RCC 7860 (cell line): ENCODE data around the gene PPP3CB.
"Not testable (repeated sequence)": the region's sequence is repeated elsewhere in the genome, so short reads cannot be mapped to it uniquely, and the experiment has no call there.

Experiments used
- DNase-seq: peaks from one replicate; pipeline ENCODE4 v3.0.0-alpha.2; 2015; ENCODE audit warnings: low spot score
- FAIRE-seq: peaks from 2 replicates; lab custom pipeline; 2012; peaks lifted over from hg19 to GRCh38; lab: Jason Lieb, UNC

Gene PPP3CB

DNA sequence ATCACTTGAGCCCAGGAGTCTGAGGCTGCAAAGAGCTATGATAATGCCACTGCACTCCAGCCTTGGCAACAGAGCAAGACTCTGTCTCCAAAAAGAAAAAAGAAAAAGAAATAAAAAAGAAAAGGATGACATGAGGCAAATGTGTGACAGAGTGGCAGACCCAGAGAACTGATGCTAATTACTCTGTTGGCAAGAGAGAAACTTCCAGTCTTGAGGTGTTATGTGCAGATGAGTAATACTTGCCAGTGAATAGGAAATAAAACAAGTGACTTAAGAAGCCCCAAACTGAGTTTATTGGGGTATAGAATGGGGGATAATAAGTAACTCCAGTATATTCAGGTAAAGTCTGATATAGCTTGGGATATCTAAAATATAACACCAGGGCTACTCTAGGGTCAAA lies 72.5 kb downstream of the PPP3CB start:
- FAIRE-seq, result no peak
- no peak for DNase-seq

DNA sequence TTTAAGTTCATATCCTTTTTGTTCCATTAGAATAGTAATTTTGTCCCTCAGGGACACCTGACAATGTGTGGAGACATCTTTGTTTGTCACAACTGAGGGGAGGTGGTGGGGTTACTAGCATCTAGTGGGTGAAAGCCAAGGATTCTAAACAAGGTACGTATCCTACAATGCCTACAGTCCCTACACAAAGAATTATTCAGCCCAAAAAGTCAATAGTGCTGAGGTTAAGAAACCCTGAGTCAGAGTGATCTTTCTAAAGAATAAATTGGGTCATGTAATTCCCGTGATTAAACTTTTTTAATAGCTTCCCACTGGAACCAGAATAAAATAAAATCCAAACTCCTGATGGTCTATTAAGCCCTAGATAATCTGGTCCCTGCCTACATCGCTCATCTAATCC lies 79.3 kb downstream of the PPP3CB start:
- DNase-seq, result no peak
- FAIRE-seq, result no peak

DNA sequence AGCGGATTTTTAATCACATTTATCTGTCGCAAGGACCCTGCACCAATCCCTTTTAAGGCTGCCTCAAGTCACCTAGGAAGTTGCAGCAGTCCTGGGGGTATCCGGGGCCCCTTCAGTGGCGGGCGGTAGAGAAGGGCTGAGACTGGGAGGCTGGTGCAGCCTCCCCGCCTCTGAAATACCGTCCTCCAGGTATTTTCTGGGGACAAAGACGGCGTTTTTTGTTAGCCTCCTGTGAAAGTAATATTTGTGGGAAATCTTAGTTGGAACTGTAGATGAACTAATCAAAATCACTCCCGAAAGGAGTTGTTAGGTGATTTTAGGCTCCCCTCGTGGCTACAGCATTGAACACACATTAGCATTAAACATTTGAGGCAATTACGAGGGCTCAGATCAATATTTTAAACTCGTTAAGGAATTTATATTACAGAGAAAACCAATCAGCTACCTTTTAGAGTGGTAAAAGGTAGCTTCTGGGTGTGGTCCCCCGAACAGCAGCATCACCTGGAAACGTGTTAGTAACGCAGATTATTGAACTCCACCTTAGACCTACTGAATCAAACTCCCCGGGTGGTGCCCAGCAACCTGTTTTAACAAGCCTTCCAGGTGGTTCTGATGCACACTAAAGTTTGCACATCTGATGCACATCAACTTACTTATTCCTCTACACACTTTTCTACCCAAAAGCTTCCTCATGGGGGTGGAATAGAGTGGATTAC lies 81.4 kb downstream of the PPP3CB start:
- FAIRE-seq (no peak), DNase-seq (no peak)

DNA sequence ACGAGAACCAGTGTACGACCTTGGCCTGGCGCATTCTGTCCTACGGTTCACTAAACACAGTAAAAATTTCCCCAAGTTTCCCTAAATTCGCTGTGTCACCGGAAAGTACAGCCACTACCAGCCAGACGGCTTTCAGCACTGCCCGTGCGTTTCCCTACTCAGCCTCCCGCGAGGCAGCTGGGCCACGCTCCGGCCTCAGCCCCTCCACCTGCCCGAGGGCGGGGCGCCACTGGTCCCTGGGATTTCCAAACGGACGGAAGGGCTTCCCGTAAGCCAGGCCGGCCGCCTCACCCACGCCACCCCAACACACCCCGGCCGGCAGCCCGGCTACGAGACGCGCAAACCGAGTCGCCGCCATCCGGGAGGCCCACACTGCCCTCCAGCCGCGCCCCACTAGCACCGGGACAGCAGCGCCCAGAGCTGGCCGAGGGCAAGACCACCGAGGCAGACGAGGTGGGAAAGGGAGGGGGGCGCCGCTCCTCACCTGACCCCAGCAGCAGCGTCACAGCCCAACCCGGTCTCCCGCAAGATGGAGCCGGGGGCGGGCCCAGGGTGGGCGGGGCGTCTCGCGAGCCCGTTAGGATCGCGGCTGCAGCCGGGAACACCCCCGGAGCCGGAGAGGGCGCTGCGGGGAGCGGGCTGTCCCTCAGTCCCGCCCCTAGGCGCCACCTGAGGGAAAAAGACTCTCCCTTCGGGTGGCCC lies 82.1 kb downstream of the PPP3CB start, which contains the start of gene ANXA7:
TSS of gene ANXA7 (minus strand) at position 531 of the 702 bp plus-strand sequence. CDS start 13,202 bp downstream, outside the sequence.
- FAIRE-seq (no peak), DNase-seq (peak; percentile 69)

DNA sequence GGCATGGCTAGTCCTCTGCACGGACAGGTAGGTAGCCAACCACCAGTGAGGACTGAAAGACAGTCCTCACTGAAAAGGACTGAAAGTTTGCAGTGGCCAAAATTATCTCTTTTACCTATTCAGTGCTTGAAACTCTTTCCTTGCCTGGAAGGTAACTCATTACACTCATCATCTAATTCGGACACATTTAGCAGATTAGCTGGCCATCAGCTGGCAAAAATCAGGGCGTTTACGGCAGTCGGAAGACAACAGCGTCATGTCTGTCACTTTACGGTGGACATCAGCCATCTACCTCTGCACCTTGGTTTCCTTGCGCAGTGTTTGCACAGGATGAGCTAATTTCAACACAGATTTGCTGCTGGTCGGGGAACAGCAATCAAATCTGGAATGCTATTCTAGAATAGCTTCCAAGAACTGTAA lies 82.7 kb downstream of the PPP3CB start:
- FAIRE-seq (no peak), DNase-seq (no peak)

DNA sequence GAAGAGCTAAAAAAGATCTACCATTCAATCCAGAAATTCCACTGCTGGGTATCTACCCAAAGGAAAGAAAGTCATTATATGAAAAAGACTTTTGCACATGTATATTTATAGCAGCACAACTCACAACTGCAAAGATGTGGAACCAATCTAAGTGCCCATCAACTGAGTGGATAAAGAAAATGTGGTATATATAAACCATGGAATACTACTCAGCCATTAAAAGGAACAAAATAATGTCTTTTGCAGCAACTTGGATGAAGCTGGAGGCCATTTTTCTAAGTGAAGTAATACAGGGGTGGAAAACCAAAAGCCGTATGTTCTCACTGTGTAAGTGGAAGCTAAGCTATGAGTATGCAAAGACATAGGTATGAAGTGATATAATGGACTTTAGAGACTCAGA lies 84.9 kb downstream of the PPP3CB start:
- DNase-seq, result no peak
- no peak for FAIRE-seq

DNA sequence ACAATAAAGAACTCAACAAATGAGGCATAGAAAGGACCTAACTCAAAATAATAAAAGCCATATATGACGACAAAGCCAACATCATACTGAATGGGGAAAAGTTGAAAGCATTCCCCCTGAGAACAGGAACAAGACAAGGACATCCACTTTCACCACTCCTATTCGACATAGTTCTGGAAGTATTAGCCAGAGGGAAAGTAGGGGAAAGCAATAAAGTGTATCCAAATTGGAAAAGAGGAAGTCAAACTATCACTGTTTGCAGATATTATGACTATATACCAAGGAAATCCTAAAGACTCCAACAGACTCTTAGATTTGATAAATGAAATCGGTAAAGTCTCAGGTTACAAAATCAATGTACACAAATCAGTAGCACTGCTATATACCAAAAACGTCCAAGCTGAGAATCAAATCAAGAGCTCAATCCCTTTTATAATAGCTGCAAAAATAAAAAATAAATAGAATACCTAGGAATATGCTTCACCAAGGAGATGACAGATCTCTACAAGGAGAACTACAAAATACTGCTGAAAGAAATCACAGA lies 86.8 kb downstream of the PPP3CB start:
- FAIRE-seq, result no peak

DNA sequence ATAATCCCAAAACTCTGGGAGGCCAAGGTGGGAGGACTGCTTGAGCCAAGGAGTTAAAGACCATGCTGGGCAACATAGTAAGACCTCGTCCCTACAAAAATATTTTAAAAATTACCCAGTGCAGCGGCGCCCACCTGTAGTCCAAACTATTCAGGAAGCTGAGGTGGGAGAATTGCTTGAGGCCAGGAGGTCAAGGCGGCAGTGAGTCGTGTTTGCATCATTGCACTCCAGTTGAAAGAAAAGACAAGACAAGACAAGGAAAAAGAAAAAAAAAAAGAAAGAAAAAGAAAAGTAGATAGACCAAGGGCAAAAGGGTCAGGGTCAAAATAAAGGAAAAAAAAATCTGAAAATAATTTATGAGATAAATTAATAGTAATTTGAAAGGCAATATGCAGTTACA lies 87.8 kb downstream of the PPP3CB start:
- peak; percentile 16 for FAIRE-seq

More for the DNA sequence above, 86.8 kb downstream of the PPP3CB start:
- DNase-seq, result no peak

DNA sequence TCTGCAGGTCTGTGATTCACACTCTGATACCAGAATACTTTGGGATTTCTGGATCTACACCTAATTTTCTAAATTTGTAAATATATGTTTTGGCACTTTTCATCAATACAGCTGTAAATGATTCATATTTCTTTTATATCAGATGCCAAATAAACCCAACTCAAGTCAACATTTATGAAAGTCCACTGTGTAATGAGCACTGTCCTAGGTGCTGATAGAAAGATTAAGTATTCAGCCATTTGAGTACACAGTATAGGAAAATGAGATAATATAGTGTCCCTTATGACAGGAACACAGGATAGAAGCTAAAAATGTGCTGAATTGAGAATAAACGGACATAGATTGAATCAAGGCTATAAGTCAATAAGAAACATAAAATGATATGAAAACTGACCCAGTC lies 88.3 kb downstream of the PPP3CB start:
- DNase-seq, result no peak
- FAIRE-seq, result no peak

More for the DNA sequence above, 87.8 kb downstream of the PPP3CB start:
- DNase-seq, result no peak

DNA sequence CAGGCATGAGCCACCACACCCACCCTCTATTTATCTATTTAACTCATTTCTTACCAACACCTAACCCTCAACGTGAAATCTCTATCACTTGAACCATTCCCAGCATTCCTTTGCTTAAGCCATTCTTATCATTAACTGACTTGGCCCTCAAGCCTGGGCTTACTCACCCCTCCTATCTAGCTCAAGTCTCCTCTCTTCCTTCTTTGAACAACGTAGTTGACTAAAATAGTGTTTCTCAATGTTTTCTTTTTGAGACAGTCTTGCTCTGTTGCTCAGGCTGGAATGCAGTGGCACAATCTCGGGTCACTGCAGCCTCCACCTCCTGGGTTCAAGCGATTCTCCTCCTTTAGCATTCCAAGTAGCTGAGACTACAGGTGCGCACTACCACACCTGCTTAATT lies 89.0 kb downstream of the PPP3CB start:
- DNase-seq, result no peak
- no peak for FAIRE-seq

DNA sequence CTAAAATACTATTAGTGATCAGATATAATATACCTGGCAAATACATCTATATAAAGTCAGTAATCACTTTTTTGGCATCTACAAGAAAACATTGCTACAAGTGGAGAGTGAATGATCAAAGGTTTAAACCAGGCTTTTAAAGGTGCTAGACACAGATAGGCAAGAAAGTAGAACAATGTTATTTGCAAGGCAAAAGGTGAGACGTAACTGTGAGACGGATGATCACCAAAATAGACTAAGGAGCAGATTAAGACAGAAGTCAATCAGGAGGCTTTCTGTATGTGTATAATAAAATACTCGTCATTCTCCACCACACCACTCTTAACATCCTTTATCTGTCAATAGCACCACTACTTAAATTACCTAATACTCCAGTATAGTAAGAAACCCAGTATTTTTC lies 90.3 kb downstream of the PPP3CB start:
- FAIRE-seq, result no peak
- no peak for DNase-seq

DNA sequence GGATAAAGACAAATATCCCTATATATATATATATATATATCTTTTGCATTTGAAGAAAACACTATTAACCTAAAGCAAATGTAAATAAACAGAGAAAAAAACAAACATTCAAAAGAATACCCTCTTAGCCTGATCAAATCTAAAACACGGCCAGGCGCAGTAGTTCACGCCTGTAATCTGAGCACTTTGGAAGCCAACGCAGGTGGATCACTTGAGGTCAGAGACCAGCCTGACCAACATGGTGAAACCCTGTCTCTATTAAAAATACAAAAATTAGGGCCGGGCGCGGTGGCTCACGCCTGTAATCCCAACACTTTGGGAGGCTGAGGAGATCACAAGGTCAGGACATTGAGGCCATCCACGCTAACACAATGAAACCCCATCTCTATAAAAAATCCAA lies 91.1 kb downstream of the PPP3CB start:
- DNase-seq (no peak), FAIRE-seq (no peak)

DNA sequence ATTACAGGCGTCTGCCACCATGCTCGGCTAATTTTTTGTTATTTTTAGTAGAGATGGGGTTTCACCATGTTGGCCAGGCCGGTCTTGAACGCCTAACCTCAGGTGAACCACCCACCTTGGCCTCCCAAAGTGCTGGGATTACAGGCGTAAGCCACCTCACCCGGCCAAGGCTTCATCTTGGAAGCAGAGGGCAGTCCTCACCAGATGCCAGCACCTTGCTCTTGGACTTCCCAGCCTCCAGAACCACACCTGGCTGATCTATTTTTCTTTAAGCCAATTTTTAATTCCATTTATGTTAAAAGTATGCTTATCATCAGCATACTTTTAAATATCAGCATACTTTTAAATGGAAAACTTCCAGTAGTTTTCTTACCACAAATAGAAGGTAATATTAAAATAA lies 94.2 kb downstream of the PPP3CB start:
- DNase-seq, result no peak
- no peak for FAIRE-seq

DNA sequence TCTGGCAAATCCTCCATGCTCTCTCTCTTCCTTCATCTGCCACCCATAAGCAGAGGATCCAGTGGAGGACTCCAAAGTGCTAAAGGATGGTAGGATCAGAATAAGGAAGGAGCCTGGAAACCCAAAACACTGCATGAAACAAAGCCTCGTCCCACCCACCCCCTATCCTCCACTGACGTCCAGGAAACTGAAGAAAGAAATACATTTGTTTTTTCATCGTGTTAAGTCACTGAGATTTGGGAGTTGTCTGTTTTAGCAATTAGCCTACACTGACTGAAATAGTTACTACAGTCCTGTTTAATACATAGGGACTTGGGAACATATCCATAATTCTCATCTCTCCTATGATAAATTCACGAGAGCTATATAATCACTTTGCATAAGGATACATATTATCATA lies 96.8 kb downstream of the PPP3CB start:
- FAIRE-seq, result no peak

DNA sequence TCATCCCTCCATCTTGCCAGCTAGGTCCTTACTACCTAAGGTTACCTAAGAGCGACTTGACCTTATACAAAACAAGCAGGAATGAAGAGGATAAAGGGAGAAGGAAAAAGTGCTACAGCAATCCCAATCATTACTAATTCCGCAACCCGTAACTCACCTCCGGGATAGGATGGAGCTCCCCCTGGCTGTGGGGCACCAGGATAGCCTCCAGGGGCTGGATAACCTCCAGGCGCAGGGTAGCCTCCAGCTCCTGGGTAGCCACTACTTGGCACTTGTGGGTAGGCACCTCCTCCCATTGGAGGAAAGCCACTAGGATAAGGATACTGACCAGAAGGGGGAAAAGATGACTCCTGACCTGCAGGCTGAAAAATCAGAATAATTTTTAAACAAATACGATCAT lies 97.8 kb downstream of the PPP3CB start:
- FAIRE-seq, result no peak
- DNase-seq, result no peak

More for the DNA sequence above, 96.8 kb downstream of the PPP3CB start:
- DNase-seq, result no peak

DNA sequence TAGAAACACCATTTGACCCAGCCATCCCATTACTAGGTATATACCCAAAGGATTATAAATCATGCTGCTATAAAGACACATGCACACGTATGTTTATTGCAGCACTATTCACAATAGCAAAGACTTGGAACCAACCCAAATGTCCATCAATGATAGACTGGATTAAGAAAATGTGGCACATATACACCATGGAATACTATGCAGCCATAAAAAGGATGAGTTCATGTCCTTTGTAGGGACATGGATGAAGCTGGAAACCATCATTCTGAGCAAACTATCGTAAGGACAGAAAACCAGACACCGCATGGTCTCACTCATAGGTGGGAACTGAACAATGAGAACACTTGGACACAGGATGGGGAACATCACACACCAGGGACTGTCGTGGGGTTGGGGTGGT lies 101.5 kb downstream of the PPP3CB start:
- not testable (repeated sequence) for DNase-seq, FAIRE-seq

DNA sequence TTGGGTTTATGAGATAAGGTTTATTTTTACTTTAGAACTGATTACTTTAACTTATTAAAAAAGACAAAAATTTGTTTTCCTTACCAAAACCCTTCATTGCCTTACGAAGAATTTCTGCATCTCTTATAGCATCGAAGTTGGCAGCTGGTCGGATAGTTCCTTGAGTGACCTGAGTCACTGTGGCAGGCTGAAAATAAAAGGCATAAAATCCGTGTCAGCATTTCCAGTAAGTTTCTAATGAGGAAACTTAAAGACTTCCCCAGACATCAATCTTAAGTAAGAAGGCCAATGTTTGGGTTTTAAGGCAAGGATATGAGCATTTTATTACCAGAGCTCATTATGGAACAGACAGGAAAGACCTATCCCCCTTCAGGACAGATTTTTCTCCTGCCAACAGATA lies 107.6 kb downstream of the PPP3CB start:
- FAIRE-seq, result no peak
- no peak for DNase-seq

DNA sequence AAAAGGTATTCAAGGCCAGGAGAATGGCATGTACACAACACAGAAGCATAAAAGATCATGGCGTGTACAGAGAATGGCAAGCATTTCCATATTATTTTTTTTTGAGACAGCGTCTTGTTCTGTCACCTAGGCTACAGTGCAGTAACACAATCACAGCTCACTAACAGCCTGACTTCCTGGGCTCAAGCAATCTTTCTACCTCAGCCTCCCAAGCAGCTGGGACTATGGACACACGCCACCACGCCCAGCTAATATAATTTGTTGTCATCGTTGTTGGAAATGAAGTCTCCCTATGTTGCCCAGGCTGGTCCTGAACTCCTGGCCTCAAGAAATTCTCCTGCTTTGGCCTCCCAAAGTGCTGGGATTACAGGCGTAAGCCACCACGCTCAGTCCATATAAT lies 109.2 kb downstream of the PPP3CB start:
- DNase-seq (no peak), FAIRE-seq (no peak)
